ENCODE measurements around the gene RAB26.

The RAB26 gene

GRCh38 chr16:2145843-2146242, 2.6 kb upstream of the RAB26 start:
- DNase-seq: no peak

- no peak for DNase-seq
These were observed 1.0 kb upstream of the RAB26 start for GRCh38 chr16:2147378-2147777.

- peak; percentile 24 for DNase-seq
These were observed 547 bp downstream of the RAB26 start for GRCh38 chr16:2148714-2149629.

GRCh38 chr16:2149630-2150417, 1.4 kb downstream of the RAB26 start:
- no peak for DNase-seq

GRCh38 chr16:2150418-2151187, 2.2 kb downstream of the RAB26 start:
- DNase-seq: no peak

- no peak for DNase-seq
These were observed 3.0 kb downstream of the RAB26 start for GRCh38 chr16:2151188-2152091.

- DNase-seq: no peak
These were observed 4.5 kb downstream of the RAB26 start for GRCh38 chr16:2152695-2153506.

GRCh38 chr16:2154533-2155090, 6.2 kb downstream of the RAB26 start:
- peak; percentile 42 for DNase-seq

GRCh38 chr16:2155091-2155950, 6.9 kb downstream of the RAB26 start, which contains the start of gene TRAF7:
TRAF7 (plus strand) TSS chr16:2155782; CDS start chr16:2163921, 8,139 bp downstream.
- DNase-seq: peak; percentile 97

GRCh38 chr16:2155977-2156848, 7.8 kb downstream of the RAB26 start:
- peak; percentile 22 for DNase-seq

GRCh38 chr16:2156849-2157224, 8.4 kb downstream of the RAB26 start:
- no peak for DNase-seq

- no peak for DNase-seq
These were observed 9.2 kb downstream of the RAB26 start for GRCh38 chr16:2157480-2158261.

- DNase-seq: no peak
These were observed 9.8 kb downstream of the RAB26 start for GRCh38 chr16:2158262-2158638.

GRCh38 chr16:2159175-2159838, 10.9 kb downstream of the RAB26 start:
- DNase-seq: no peak

- DNase-seq: no peak
These were observed 12.6 kb downstream of the RAB26 start for GRCh38 chr16:2160915-2161551.

GRCh38 chr16:2161911-2162310, 13.5 kb downstream of the RAB26 start:
- DNase-seq: no peak

- DNase-seq: no peak
These were observed 14.3 kb downstream of the RAB26 start for GRCh38 chr16:2162676-2163118.
